HepG2 (cell line): ENCODE measurements around the gene C2orf80. TPM values are rescaled to one million over a fixed set of nuclear protein-coding genes. Genes with fewer than 3 reads are reported as not detected.

Source experiments
- HNRNPH1 ChIP-seq: fragments of 200-400 bp; formaldehyde crosslinking; optimal IDR thresholded peaks from 2 replicates; pipeline ENCODE3; 2017; ENCODE audit warnings: mild to moderate bottlenecking, low read depth, low read length
- NRL ChIP-seq: sonication (generic); formaldehyde crosslinking; IDR thresholded peaks from 2 replicates; pipeline ENCODE4 v1.5.0; 2020; ENCODE audit warnings: missing genetic modification reagents, mild to moderate bottlenecking, moderate library complexity, borderline replicate concordance
- REPIN1 ChIP-seq: sonication (generic); formaldehyde crosslinking; IDR thresholded peaks from 2 replicates; pipeline ENCODE4 v1.8.0; 2022; ENCODE audit warnings: missing genetic modification reagents, low read depth, mild to moderate bottlenecking, borderline replicate concordance
- ZBTB38 ChIP-seq: sonication (generic); formaldehyde crosslinking; IDR thresholded peaks from 2 replicates; pipeline ENCODE4 v1.5.1; 2020; ENCODE audit warnings: mild to moderate bottlenecking, missing genetic modification reagents
- ZNF432 ChIP-seq: sonication (generic); formaldehyde crosslinking; IDR thresholded peaks from 2 replicates; pipeline ENCODE4 v1.5.0; 2020; ENCODE audit warnings: missing genetic modification reagents, mild to moderate bottlenecking, borderline replicate concordance
- polyA plus RNA-seq, 8 experiments: library from polyadenylated mRNA; depleted of rRNA in 3 of 8; stranded (reverse) in 7 of 8; unstranded in 1 of 8; fragments of >200 nt; fragmentation: Illumina TruSeq in 4 of 8; extraction: Trizol in 4 of 8; gene quantifications; 2 replicates each; pipeline versions ENCODE4 v1.2.1 to v1.2.3, GENCODE V29; 2011 to 2016; ENCODE audit warnings: low read depth in 4 of 8, missing spikeins in 1 of 8, mixed read lengths in 1 of 8; ENCODE audit not compliant: insufficient read depth in 1 of 8
- total RNA-seq, 5 experiments: library from RNA; depleted of rRNA; stranded (reverse); fragments of >200 nt; fragmentation: Illumina TruSeq; extraction: Trizol; gene quantifications; 2 replicates each; pipeline ENCODE4 v1.2.3, GENCODE V29; 2016; ENCODE audit warnings: low read depth in 1 of 5
- TF ChIP-seq, protein P1 (sequence below): sonication (generic); formaldehyde crosslinking; conservative IDR thresholded peaks from 2 replicates; pipeline ENCODE4 v1.8.1; 2023; ENCODE audit warnings: missing genetic modification reagents
- TF ChIP-seq, protein P2 (sequence below): sonication (generic); formaldehyde crosslinking; IDR thresholded peaks from 2 replicates; pipeline ENCODE4 v1.5.1; 2020; ENCODE audit warnings: mild to moderate bottlenecking, missing genetic modification reagents, moderate library complexity
- TF ChIP-seq, protein P3 (sequence below): sonication (generic); formaldehyde crosslinking; IDR thresholded peaks from 2 replicates; pipeline ENCODE4 v1.4.0; 2020; ENCODE audit warnings: missing genetic modification reagents
- TF ChIP-seq, protein P4 (sequence below): sonication (generic); formaldehyde crosslinking; IDR thresholded peaks from 2 replicates; pipeline ENCODE4 v1.5.1; 2020; ENCODE audit warnings: missing genetic modification reagents, mild to moderate bottlenecking, borderline replicate concordance
- TF ChIP-seq, protein P5 (sequence below): sonication (generic); formaldehyde crosslinking; IDR thresholded peaks from 2 replicates; pipeline ENCODE4 v1.8.1; 2023; ENCODE audit warnings: mild to moderate bottlenecking, inconsistent platforms, moderate library complexity, missing genetic modification reagents, borderline replicate concordance
- TF ChIP-seq, protein P6 (sequence below): sonication (generic); formaldehyde crosslinking; IDR thresholded peaks from 2 replicates; pipeline ENCODE4 v1.4.0; 2020; ENCODE audit warnings: missing genetic modification reagents, borderline replicate concordance

Gene C2orf80
- total and polyA plus RNA-seq, 2 of the 13 experiments (the other 11 are each of a cell fraction or from before 2014, with no cell fraction given): not detected

DNA sequence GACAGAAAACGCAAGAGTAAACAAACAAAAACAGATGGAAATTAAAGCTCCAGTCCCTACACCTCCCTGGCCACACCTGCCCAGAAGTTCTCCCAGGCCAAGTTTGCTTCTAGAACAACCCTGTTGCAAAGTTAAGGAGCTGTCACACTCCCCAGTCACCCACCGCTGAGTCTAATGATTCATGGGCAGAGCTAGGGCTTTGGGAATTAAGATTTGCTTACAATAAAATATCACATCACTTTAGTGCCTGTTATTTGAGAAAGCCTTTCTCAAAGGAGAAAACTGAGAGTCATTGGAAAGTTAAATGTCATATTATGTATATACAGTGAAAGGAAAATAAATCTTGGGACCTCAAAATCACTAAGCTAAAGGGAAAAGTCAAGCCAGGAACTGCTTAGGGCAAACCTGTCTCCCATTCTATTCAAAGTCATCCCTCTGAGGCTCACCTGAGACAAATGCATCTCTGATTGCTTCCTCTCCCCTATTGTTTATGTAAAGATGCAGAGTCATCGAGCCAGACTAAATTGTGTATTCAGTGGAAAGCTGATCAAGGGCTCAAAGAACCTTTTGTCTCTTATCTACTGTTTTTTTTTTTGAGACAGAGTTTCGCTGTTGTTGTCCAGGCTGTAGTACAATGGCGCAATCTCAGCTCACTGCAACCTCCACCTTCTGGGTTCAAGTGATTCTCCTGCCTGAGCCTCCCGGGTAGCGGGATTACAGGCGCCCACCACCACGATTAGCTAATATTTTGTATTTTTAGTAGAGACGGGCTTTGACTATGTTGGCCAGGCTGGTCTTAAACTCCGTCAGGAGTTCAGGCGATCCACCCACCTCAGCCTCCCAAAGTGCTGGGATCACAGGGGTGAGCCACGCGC lies 46.7 kb downstream of the C2orf80 start (continued):
- TF ChIP-seq, protein P1, sequence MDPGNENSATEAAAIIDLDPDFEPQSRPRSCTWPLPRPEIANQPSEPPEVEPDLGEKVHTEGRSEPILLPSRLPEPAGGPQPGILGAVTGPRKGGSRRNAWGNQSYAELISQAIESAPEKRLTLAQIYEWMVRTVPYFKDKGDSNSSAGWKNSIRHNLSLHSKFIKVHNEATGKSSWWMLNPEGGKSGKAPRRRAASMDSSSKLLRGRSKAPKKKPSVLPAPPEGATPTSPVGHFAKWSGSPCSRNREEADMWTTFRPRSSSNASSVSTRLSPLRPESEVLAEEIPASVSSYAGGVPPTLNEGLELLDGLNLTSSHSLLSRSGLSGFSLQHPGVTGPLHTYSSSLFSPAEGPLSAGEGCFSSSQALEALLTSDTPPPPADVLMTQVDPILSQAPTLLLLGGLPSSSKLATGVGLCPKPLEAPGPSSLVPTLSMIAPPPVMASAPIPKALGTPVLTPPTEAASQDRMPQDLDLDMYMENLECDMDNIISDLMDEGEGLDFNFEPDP: no peak
- TF ChIP-seq, protein P2, sequence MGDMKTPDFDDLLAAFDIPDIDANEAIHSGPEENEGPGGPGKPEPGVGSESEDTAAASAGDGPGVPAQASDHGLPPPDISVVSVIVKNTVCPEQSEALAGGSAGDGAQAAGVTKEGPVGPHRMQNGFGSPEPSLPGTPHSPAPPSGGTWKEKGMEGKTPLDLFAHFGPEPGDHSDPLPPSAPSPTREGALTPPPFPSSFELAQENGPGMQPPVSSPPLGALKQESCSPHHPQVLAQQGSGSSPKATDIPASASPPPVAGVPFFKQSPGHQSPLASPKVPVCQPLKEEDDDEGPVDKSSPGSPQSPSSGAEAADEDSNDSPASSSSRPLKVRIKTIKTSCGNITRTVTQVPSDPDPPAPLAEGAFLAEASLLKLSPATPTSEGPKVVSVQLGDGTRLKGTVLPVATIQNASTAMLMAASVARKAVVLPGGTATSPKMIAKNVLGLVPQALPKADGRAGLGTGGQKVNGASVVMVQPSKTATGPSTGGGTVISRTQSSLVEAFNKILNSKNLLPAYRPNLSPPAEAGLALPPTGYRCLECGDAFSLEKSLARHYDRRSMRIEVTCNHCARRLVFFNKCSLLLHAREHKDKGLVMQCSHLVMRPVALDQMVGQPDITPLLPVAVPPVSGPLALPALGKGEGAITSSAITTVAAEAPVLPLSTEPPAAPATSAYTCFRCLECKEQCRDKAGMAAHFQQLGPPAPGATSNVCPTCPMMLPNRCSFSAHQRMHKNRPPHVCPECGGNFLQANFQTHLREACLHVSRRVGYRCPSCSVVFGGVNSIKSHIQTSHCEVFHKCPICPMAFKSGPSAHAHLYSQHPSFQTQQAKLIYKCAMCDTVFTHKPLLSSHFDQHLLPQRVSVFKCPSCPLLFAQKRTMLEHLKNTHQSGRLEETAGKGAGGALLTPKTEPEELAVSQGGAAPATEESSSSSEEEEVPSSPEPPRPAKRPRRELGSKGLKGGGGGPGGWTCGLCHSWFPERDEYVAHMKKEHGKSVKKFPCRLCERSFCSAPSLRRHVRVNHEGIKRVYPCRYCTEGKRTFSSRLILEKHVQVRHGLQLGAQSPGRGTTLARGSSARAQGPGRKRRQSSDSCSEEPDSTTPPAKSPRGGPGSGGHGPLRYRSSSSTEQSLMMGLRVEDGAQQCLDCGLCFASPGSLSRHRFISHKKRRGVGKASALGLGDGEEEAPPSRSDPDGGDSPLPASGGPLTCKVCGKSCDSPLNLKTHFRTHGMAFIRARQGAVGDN (CRISPR knock-in tag): no peak
- TF ChIP-seq, protein P3, sequence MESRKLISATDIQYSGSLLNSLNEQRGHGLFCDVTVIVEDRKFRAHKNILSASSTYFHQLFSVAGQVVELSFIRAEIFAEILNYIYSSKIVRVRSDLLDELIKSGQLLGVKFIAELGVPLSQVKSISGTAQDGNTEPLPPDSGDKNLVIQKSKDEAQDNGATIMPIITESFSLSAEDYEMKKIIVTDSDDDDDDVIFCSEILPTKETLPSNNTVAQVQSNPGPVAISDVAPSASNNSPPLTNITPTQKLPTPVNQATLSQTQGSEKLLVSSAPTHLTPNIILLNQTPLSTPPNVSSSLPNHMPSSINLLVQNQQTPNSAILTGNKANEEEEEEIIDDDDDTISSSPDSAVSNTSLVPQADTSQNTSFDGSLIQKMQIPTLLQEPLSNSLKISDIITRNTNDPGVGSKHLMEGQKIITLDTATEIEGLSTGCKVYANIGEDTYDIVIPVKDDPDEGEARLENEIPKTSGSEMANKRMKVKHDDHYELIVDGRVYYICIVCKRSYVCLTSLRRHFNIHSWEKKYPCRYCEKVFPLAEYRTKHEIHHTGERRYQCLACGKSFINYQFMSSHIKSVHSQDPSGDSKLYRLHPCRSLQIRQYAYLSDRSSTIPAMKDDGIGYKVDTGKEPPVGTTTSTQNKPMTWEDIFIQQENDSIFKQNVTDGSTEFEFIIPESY (CRISPR knock-in tag): peak; percentile 86
- no peak for TF ChIP-seq NRL (CRISPR knock-in tag)
- no peak for TF ChIP-seq ZNF432 (CRISPR knock-in tag)
- TF ChIP-seq REPIN1 (CRISPR knock-in tag): no peak
- no peak for TF ChIP-seq ZBTB38 (CRISPR knock-in tag)
- TF ChIP-seq HNRNPH1: no peak
- TF ChIP-seq, protein P4, sequence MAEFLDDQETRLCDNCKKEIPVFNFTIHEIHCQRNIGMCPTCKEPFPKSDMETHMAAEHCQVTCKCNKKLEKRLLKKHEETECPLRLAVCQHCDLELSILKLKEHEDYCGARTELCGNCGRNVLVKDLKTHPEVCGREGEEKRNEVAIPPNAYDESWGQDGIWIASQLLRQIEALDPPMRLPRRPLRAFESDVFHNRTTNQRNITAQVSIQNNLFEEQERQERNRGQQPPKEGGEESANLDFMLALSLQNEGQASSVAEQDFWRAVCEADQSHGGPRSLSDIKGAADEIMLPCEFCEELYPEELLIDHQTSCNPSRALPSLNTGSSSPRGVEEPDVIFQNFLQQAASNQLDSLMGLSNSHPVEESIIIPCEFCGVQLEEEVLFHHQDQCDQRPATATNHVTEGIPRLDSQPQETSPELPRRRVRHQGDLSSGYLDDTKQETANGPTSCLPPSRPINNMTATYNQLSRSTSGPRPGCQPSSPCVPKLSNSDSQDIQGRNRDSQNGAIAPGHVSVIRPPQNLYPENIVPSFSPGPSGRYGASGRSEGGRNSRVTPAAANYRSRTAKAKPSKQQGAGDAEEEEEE (CRISPR knock-in tag): no peak
- TF ChIP-seq, protein P5, sequence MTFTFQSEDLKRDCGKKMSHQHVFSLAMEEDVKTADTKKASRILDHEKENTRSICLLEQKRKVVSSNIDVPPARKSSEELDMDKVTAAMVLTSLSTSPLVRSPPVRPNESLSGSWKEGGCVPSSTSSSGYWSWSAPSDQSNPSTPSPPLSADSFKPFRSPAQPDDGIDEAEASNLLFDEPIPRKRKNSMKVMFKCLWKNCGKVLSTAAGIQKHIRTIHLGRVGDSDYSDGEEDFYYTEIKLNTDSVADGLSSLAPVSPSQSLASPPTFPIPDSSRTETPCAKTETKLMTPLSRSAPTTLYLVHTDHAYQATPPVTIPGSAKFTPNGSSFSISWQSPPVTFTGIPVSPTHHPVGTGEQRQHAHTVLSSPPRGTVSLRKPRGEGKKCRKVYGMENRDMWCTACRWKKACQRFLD (CRISPR knock-in tag): no peak
- TF ChIP-seq, protein P6, sequence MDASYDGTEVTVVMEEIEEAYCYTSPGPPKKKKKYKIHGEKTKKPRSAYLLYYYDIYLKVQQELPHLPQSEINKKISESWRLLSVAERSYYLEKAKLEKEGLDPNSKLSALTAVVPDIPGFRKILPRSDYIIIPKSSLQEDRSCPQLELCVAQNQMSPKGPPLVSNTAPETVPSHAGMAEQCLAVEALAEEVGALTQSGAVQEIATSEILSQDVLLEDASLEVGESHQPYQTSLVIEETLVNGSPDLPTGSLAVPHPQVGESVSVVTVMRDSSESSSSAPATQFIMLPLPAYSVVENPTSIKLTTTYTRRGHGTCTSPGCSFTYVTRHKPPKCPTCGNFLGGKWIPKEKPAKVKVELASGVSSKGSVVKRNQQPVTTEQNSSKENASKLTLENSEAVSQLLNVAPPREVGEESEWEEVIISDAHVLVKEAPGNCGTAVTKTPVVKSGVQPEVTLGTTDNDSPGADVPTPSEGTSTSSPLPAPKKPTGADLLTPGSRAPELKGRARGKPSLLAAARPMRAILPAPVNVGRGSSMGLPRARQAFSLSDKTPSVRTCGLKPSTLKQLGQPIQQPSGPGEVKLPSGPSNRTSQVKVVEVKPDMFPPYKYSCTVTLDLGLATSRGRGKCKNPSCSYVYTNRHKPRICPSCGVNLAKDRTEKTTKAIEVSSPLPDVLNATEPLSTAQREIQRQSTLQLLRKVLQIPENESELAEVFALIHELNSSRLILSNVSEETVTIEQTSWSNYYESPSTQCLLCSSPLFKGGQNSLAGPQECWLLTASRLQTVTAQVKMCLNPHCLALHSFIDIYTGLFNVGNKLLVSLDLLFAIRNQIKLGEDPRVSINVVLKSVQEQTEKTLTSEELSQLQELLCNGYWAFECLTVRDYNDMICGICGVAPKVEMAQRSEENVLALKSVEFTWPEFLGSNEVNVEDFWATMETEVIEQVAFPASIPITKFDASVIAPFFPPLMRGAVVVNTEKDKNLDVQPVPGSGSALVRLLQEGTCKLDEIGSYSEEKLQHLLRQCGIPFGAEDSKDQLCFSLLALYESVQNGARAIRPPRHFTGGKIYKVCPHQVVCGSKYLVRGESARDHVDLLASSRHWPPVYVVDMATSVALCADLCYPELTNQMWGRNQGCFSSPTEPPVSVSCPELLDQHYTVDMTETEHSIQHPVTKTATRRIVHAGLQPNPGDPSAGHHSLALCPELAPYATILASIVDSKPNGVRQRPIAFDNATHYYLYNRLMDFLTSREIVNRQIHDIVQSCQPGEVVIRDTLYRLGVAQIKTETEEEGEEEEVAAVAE (CRISPR knock-in tag): 0 out of 2 replicates have a peak, but pooled peaks have one; percentile 2
